Activated CD4-positive, alpha-beta T cell treated with anti-CD3 and anti-CD28 coated beads for 1 hour (primary cell): ENCODE results near the gene TBCD.
A peak's percentile ranks its signal among the peaks of the same experiment; 100 is the strongest.

Experiments used
- DNase-seq: peaks from one replicate; pipeline ENCODE4 v3.0.0-alpha.2; 2020

Gene TBCD

DNA sequence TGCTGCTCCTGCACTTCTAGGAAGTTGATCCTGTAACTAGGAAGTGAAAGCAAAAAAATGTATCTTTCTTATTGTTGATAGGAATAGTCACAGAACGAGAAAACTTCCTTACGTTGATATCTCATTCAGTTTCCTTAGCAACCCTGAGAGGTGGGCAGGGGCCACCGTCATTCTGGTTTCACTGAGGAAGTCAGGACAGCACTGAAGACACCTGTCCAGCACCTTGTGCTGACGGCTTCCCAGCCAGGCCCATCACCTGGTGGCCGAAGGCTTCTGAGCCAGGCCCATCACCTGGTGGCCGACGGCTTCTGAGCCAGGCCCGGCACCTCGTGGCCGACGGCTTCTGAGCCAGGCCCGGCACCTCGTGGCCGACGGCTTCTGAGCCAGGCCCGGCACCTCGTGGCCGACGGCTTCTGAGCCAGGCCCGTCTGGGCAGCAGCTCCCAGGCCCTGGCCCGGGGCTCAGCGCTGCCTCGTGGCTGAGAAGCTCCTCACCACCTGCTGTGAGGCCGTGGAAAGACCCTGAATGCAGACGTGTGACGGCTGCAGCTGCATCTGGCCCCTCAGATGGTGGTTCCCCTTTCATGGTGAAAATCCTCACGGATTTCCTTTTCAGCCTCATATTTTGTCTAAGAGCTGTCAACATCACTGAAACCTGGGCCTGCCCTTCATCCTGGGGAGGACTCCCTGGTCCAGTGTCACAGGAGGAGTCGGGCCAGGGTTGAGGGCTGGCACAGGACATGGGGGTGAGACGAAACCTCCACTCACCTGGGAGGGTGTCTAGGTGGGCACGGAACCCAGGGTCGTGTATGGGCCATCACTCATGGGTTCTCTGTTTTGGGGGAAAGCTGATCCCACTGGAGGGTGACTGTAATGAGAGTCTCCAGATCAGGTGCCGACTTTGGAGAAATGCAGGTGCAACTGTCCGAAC is 121.0 kb downstream of the TBCD start:
- DNase-seq = no peak

- no peak for DNase-seq
Observed at GRCh38 chr17:82873521-82873920, 121.7 kb downstream of the TBCD start.

DNA sequence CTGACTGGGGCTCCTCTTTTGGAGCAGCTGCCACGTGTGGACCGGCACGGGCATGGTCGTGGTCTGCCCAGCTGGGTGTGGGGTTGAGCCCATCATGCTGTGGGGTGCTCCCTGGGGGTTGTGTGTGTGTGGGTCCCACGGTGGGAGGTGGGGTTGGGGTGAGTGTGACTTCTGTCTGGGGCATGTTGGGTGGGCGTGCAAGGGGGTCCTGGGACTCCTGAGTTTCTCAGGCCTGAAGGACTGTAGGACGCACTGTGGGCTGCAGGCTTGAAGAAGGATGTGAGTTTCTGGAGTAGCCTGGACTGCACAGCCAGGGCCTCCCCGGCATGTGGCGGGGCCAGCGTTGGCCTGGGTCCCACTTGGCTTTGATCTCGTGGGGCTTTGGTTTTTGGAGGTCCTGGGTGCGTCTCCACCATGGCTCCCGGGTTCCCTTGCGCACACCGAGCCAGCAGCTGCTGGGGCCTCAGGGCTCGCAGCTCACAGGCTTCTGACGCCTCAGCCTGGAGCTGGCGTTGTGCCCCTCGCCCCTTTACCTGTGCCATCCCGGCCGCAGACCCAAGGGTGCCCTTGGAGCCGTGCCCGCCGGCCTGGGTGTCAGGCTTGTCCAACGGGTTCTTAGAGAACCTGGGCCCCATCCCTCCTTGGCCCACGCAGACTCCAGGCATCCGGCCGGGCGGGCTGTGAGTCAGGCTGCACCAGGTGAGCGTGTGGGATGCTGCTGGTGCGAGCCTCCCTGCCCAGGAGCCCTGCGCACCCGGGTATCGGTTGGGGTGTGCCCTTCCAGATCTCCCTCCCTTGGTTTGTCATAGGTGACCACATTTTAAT is 122.4 kb downstream of the TBCD start:
- DNase-seq = no peak

- DNase-seq = no peak
Observed at GRCh38 chr17:82875407-82875856, 123.6 kb downstream of the TBCD start.

DNA sequence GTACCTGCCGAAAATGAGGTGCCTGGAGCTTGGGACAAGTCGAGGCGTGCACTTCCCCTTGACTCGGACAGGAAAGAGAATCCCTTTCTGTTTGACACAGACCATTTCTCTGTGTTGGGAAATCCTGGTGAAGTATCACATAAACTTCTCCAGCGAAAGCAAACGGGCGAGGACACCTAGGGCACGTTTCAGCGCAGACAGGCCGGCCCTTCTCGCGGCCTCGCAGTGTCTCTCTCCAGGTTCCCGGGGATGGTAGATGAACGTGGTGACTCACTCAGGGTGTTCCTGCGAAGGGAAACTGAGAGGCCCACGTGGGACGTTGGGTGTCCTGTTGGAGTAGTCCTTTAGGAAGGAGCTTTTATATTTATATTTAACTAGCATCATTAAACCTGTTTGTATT is 124.3 kb downstream of the TBCD start:
- no peak for DNase-seq

DNA sequence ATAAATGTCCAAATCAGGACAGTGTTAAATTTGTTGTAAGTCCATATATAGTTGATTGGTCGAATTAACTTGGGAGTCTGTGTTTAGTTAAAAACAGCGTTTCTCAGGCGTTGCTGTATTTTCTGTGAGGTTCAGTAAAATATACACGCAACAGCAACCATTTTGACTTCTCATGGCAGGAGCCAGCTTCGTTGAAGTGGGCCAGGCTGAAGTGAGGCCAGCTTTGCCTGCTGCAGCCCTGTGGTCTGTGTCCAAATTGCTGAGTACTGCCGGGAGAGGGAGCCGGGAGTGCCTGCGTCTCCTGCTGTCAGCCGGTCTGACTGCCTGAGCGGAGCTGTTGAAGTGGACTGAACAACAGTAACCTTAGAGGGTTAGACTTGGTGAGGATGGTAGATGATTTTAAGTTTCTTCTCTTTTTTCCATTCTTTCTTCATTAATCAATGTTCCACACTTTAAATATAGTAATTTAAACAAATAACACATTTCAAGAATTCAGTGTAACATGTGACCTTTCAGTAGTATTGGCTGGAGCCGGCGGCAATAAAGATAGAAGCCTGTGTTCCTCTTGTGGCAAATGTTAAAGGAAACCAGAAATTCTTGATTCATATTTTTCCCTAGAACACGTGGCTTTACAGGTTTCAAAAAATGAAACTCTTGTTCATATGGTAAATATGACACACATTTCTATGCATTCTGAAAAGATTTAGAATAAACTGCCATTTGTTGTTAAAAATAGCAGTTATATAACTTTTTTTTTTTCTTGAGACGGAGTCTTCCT is 124.9 kb downstream of the TBCD start:
- no peak for DNase-seq

- no peak for DNase-seq
Observed at GRCh38 chr17:82878527-82878926, 126.7 kb downstream of the TBCD start.

DNA sequence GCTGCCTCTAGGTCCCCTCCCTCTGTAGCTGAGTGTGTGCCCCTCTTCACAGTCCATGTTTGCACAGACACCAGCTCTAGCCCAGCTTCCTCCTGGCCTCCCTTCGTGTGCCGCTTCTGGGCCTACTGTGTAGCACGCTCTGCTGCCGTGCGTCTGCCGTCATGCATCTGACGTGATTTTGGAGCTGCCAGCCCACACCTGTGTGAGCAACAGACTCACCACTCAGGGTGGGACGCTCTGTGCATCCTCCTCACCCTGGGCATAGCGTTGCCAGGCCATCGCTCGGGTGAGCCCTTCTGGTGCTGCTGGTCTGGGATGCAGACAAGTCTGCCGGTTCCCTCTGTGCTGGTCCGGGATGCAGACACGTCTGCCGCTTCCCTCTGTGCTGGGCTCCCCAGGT is 127.4 kb downstream of the TBCD start:
- no peak for DNase-seq

DNA sequence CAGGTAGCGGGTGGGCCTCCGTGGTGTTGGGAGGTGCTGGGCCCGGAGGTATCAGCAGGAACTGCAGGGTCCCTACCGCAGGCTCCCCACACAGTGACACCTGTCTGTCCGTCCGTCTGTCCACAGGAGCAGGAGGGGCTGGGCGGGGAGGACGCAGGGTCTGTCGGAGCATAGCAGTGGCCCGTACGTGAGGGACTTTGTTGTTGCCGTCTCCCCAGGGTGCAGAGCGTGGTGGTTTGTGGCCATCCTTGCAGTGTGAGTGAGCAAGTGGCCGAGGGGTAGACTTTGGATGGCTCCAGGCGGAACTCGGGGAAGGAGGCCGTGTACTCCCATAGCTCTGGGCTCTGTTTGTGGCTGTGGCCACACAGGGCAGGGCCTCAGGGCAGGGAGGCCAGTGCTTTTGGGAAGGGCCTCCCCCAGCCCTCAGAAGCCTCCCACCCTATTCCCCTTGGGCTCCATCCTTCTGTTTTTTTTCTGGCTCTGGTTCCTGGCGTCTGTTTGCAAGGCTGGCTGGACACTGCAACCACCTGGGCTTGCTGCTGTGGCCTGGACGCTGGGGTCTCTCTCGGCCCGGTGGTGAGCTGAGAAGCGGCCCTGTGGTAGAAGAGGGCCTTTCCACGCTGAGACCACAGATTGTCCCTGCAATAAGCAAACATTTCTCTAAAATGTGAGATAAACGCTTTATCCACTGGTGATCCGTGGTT is 128.9 kb downstream of the TBCD start:
- DNase-seq = no peak

DNA sequence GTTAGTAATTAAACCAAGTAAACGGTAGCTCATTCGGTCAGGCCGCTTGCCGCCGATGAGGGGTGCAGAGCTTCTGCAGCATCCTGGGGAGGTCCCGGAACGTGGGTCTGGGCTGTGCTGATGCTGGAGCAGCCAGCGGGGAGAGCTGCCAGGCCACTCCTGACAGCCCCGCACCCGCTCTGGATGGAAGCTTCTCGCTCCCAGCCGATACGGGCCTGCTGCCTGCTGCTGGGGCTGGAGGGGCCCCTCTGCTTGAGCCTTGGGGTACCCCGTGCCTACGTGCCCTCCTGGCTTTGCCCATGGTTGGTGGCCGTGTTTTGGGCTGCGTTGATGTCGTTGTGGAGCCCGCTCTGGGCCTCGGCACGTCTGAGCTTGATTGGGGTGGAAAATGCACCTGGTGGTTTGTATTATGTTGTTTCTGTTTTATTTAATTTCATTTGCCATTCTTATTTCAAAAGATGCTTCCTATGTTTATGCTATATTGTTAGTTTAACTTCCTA is 129.5 kb downstream of the TBCD start:
- DNase-seq = no peak

DNA sequence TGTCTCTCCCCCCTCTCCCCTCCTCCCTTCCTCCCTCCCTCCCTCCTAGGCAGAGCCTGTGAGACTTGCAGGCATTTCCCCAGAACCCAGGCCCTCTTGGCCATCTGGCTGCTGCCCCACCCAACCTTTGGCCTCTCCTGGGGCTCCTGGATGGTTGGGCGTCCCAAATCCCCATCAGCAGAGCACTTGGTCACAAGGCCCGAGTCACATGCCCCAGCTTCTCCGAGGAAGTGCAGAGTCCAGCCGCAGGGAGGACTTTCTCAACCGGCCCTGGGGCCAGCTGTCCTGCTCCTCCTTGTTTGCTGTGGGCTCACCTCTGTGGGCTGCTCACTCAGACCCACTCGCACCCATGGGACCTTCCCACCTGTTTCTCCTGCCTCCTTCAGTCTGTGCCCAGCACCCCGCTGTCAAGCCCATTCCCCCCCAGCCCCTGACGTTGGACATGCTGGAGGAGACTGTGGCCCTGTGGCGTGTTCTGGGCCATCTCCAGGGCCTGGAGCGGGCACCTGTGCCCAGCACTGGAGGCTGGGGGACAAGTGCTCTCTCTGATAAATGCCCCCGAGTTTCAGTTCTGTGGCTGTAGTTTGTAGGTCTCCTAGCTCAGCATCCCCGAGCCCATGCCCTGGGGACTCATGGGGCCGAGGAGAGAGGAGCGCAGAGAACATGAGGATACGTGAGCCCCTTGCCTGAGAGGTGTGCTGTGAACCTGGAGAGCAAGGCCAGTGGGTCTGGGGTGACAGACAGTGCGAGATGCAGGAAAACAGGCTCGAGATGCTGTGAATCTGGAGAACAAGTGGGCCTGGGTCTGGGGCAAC is 130.2 kb downstream of the TBCD start:
- no peak for DNase-seq

- DNase-seq = peak; percentile 64
Observed at GRCh38 chr17:82882715-82883418, 131.0 kb downstream of the TBCD start.

- DNase-seq = no peak
Observed at GRCh38 chr17:82883419-82884031, 131.7 kb downstream of the TBCD start.

GRCh38 chr17:82884341-82884969 is 132.6 kb downstream of the TBCD start:
- DNase-seq = no peak

- no peak for DNase-seq
Observed at GRCh38 chr17:82884970-82885353, 133.1 kb downstream of the TBCD start.

- DNase-seq = no peak
Observed at GRCh38 chr17:82887255-82888164, 135.6 kb downstream of the TBCD start.

- no peak for DNase-seq
Observed at GRCh38 chr17:82888583-82889495, 137.0 kb downstream of the TBCD start.
